HG03159 (cell line): ENCODE measurements around the gene RPL31.
"Not testable (repeated sequence)": the region's sequence is repeated elsewhere in the genome, so short reads cannot be mapped to it uniquely, and the experiment has no call there.

Source experiments
- ATAC-seq: cut with Tn5 transposase; IDR thresholded peaks from one replicate; pipeline ENCODE4 v1.9.1; 2021; ENCODE audit warnings: mild to moderate bottlenecking, moderate library complexity; ENCODE audit not compliant: unreplicated experiment

Gene RPL31

GRCh38 chr2:101023327-101024107 lies 21.4 kb downstream of the RPL31 start:
- no peak for ATAC-seq

GRCh38 chr2:101025561-101025960 lies 23.5 kb downstream of the RPL31 start:
- no peak for ATAC-seq

- ATAC-seq: no peak
Measured at GRCh38 chr2:101026253-101026701, 24.2 kb downstream of the RPL31 start.

GRCh38 chr2:101026923-101027469 lies 24.9 kb downstream of the RPL31 start:
- no peak for ATAC-seq

GRCh38 chr2:101027852-101028251 lies 25.8 kb downstream of the RPL31 start:
- ATAC-seq: no peak

- no peak for ATAC-seq
Measured at GRCh38 chr2:101030866-101031554, 28.9 kb downstream of the RPL31 start.

GRCh38 chr2:101032084-101032776 lies 30.1 kb downstream of the RPL31 start:
- no peak for ATAC-seq

GRCh38 chr2:101036562-101036961 lies 34.5 kb downstream of the RPL31 start:
- no peak for ATAC-seq

- no peak for ATAC-seq
Measured at GRCh38 chr2:101037161-101037755, 35.2 kb downstream of the RPL31 start.

- no peak for ATAC-seq
Measured at GRCh38 chr2:101038455-101039255, 36.6 kb downstream of the RPL31 start.

- ATAC-seq: no peak
Measured at GRCh38 chr2:101040072-101040471, 38.0 kb downstream of the RPL31 start.

- no peak for ATAC-seq
Measured at GRCh38 chr2:101040761-101041160, 38.7 kb downstream of the RPL31 start.

GRCh38 chr2:101041413-101041812 lies 39.3 kb downstream of the RPL31 start:
- no peak for ATAC-seq

GRCh38 chr2:101045330-101045729 lies 43.2 kb downstream of the RPL31 start:
- no peak for ATAC-seq

- ATAC-seq: no peak
Measured at GRCh38 chr2:101047075-101047766, 45.1 kb downstream of the RPL31 start.

GRCh38 chr2:101047774-101048173 lies 45.7 kb downstream of the RPL31 start:
- no peak for ATAC-seq

GRCh38 chr2:101048756-101049155 lies 46.7 kb downstream of the RPL31 start:
- ATAC-seq: no peak

- ATAC-seq: not testable (repeated sequence)
Measured at GRCh38 chr2:101050886-101051285, 48.8 kb downstream of the RPL31 start.

GRCh38 chr2:101052147-101052546 lies 50.1 kb downstream of the RPL31 start:
- ATAC-seq: no peak

- ATAC-seq: no peak
Measured at GRCh38 chr2:101053117-101053516, 51.0 kb downstream of the RPL31 start.
